HG03442 (cell line): Measurements from ENCODE around the gene KANK3.

Experiments
- ATAC-seq: cut with Tn5 transposase; IDR thresholded peaks from one replicate; pipeline ENCODE4 v1.9.1; 2021; ENCODE audit warnings: mild to moderate bottlenecking, moderate library complexity; ENCODE audit not compliant: unreplicated experiment

KANK3 gene

DNA sequence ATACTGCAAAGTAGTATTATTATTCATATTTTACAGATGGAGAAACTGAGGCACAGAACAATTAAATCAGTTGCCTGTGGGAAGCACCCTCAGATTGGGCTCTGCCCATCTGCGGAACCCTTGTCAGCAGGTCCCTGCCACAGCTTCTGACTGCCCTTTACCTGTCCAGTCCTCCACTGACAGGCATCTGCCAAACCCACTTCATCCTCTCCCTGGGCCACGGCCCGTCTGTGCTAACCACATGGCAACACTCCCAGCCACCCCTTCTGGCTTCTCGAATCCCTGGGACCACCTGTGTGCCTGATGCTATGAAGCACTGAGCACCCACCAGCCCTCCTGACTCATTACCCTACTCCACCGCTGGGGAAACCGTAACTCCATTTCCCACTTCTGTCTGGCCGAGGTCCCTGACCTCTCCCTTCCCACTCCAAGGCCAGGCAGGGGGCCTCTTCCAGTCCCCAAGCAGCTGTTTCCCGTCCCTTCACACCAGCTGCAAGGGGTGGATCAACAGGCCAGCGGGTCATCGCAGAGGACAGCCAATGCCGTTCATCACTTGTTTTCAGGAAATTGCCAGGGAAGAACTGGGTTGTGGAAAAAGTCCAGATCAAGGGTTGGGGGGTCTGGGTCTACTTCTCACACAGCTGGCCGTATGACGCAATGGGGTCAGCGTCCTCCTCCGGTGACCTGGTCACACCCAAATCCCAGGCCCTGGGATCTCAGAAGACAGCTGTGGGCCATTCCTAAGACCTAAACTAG, 2.5 kb downstream of the KANK3 start:
- no peak for ATAC-seq

DNA sequence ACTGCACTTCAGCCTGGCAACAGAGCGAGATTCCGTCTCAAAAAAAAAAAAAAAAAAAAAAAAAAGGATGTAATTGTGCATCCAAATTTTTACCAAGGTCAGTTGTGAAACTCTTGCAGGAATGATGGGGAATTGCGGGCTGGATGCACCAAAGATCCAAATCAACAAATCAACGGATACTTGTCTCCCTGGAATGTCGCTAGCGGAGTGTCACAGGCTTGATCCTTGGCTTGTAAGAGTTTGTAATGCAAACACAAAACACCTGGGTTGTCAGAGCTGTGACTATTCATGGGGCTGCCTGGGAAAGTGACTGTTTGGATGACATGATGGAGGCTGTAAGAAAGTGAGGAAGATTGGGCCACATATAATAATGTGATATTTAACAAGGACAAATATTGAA, 4.2 kb downstream of the KANK3 start:
- no peak for ATAC-seq

DNA sequence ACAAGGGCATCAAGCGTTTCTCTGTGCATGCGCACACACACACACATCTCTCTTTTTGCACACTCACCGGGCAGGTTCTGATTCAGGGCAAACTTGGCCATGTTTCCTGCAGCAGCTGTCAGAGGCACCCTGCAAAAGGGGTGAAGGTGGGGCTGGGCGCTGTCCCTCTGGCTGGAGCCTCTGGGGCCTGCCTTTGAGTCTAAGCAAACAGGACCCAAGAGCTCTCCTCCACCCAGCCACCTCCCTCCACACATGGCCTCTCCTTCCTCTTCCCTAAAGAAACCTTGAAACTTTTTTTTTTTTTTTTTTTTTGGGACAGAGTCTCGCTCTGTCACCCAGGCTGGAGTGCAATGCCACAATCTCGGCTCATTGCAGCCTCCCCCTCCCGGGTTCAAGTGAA, 5.3 kb downstream of the KANK3 start:
- ATAC-seq: no peak

DNA sequence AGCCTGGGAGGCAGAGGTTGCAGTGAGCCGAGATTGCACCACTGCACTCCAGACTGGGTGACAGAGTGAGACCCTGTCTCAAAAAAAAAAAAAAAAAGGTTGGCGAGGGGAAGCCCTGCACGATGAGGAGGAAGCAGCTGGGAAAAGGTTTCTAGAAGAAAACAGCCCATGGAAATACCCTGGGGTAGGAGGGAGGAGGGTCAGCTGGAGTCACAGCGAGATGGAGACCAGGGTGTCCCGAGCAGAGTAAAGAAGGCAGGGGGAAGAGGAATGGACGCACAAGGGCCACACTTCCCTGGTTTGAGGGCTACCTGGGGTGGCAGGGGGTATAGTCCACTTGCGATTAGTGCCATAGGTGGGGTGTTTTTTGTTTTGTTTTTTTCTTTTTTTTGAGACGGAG, 6.4 kb downstream of the KANK3 start:
- ATAC-seq: no peak

DNA sequence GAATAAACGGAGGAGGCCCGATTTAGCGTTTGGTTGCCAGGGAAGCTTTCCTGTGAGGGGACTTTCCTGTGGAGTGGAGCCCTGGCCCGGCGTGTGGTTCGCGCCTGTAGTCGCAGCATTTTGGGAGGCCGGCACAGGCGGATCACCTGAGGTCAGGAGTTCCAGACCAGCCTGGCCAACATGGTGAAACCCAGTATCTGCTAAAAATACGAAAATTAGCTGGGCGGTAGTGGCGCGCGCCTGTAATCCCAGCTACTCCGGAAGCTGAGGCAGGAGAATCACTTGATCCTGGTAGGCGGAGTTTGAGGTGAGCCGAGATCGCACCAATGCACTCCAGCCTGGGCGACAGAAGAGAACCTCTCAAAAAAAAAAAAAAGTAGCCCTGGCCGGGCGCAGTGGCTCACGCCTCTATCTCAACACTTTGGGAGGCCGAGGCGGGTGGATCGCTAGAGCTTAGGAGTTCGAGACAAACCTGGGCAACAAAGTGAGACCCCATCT, 6.9 kb downstream of the KANK3 start:
- ATAC-seq: no peak

DNA sequence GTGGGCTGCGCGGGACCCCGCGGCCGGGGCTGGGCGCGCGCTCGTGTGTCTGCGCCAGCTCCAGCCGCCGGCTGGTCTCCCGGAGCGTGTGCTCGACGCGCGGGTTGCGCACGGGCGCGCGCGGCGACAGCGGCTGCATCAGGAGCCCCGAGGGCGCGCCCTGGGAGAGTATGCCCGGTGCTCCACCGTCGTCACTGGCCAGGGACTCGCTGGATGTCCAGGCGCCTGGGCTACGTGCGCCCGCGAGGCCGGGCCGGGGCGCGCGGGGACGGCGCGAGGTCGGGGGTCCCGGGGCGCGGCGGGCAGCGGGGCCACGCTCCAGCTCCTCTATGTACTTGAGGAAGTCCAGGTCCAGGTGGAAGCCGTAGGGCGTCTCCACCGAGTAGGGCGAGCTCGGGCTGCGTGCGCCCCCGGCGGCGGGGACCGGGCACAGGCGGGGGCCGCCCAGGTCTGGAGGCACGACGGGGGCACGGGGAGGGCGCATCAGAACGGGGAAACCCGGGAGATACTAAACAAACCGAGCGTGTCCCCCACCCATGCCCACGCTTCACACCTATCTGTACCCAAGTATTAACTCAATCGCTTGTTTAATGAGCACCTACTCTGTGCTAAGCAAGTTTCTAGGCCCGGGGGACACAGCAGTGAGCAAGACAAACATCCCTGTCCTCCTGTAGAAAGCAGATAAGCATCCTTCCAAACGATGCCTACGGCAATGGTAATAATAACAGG, 7.6 kb downstream of the KANK3 start:
- ATAC-seq: no peak

DNA sequence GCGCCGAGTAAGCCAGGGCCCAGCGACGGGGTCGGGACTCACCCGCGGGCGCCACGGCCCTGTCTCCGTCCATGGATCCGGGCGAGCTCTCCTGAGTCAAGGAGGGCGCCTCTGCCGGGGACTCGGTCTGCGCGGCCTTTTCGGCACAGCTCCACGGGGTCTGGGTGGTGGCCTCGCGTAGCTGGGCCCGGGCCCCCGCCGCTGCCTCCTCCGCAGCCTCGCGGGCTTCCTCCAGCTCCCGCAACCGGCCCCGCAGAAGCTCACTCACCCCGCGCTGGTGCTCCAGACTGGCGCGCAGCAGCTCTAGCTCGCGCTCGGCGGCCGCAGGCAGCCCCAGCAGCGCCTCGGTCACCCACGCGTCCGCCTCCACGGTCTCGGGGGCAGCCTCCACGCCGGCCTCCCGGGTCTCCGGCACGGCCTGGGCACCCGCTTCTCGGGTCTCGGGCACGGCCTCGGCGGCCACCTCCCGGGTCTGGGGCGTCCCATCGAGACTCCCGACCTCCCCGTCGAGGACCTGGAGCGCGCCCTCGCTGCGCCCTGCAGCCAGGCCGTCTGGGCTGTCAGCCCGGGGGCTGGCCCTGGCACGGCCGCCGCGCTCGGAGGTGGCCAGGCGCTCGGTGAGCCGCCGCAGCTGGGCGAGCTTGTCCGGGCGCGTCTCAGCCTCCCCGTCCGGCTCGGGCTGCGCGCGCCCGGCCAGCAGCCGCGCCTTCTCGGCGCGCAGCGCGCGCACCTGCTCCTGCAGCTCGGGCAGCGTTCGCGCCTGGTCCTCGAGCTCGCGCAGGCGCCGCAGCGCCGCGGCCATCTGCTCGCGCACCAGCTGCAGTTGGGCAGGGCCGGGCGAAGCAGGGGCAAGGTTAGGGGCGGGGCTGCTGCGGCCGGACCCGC, 8.4 kb downstream of the KANK3 start:
- no peak for ATAC-seq

DNA sequence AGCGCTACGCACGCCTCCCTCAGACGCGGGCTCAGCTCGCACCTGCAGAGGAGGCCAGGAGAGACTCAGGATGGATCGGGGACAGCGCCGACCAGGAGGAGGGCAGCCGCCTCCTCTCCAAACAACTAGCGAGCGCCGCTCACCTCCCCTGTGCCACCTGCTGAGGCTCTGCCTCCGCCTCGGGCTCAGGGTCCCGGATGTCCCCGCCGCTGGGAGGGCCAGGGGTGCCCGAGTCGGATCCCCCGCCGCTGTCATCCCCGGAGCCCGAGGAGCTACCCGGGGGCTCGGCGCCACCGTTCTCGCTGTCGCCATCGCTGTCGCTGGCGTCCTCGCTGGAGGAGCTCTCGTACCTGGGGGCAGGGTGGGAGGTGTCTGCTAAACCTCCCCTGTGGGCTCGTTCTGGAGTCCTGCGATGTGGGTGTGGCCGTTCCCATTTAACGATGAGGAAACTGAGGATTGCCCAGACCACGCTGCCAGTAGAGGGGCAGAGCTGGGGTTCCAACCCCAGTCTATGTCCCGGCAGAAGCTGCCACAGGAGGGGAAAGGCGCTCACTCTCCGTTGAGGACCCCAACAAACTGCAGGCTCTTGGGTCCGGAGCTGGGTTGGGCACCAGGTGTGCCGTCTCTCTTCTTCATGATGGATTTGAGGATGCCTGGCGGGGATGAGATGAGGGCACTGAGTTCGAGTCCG, 9.2 kb downstream of the KANK3 start:
- ATAC-seq: no peak

DNA sequence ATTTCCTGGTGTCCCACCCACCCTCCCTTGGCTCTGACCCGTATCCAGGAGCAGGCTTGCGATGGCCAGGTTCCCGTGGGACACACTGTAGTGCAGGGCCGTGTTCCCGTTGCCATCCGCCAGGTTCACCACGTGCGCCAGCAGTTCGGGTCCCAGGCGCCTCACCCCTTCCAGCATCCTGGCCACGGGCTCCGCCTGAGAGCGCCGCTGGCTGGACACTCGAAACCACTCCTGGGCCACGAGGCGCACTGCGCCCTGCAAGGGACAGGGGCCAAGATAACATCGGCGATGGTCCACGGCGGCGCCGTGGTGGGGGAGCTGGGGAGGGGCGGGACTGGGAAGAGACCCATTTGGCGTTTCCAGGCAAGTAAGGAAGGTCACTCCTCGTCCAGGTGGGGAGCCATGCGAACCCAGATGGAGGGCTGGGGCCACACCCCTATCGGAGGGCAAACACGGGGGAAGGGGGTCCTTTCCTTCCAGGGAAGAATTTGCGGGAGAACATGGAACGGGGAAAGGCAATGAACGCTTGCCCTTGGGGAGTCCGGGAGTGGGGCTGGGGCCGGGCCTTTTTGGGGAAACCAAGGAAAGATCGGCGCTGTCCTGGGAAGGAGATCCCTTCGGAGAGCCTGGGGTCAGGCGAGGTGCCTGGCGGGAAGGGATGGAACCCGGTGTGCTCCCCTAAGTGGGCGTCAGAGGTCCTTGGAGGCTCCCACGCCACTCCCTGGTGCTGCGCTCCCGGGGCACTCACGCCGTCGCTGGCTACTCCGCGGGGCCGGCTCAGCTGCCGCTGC, 9.9 kb downstream of the KANK3 start:
- no peak for ATAC-seq

DNA sequence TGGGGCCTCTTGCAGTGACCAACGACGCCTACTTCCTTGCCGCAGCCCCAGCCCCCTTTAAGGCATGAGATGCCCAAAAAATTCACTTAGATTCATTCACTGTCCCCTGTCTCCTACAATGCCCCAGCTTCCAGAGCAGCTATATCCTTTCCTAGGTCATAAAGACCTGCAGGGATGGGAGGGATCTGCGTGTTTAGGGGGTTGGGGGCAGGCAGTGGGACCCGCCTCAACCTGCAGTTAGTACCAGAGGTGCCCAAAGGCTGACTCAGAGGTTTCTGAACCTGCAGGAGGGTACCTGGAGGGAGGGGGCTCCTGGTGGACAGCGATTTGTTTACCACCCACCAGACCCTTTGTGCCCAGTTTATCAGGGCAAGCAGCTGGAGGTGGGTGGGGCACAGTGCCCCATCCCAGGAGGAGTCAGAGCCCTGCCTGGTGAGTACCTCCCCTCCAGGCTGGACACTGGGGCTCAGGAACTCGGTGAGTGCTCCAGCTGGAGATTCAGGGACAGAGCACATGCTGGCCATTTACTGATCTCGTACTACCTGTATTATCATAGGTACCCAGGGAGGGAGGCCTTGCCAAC, 11.7 kb downstream of the KANK3 start:
- no peak for ATAC-seq

DNA sequence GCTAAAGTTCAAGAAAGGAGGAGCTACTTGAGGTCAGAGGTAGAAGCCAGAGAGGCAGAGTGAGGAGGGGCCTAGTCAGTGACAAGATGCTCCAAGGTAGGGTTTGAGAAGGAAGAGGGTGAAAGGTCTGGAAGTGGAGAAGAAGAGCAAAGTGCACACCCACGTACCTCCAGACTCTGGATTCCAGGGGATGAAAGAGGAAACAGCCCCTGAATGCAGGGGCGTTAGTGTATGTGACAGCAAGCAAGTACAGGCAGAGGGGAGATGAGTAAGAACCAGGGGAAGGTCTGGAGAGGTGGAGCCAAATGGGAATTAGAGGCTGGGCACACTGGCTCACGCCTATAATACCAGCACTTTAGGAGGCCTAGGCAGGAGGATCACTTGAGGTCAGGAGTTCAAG, 13.1 kb downstream of the KANK3 start:
- ATAC-seq: no peak

DNA sequence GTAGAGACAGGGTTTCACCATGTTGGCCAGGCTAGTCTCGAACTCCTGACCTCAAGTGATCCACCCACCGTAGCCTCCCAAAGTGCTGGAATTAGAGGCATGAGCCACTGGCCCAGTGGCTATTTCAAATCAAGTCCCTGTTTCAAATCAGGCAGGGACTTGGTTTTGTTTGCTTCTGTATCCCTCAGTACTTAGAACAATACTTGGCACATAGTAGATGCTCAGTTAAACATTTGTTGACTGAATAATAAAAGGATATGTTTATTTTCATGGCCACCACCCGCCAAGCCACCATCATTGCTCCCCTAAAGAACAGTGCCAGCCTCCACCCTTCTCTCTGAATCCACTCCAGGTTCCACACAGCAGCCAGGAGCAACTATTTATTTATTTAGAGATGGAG, 17.6 kb downstream of the KANK3 start:
- ATAC-seq: no peak

DNA sequence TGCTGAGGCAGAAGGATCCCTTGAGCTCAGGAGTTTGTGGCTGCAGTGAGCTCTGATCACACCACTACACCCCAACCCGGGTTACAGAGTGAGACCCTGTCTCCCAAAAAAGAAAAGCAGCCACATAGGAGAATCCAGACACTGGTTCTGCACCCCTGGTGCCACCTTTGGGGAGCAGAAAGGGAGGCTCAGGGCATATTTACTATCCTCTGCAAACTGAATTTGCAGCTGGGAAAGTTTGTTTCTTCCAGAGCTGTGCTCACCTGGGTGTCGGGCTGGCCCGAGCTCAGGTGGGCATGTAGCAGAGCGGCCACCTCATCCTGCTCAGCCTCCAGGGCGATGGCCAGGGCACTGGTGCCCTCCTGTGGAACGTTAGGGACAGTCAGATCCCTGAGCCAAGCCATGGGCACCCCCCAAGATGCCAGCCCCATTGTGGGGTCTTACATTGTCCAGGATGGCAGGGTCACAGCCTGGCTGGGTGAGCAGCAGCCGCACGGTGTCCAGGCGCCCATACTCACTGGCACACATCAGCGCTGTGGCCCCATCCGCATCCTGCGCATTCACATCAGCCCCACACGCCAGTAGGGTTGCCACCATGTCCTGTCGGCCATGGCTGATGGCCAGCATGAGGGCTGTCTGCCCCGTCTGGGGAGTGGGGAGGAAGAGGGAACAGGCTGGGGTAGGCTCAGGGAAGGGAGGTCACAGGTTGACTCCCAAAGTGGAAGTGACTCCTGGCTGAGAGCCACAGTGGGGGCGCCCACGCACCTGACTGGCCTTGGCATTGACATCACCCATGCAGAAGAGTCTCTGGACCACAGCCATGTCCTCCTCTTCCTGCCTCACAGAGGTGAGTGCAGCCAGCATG, 18.6 kb downstream of the KANK3 start:
- ATAC-seq: no peak

DNA sequence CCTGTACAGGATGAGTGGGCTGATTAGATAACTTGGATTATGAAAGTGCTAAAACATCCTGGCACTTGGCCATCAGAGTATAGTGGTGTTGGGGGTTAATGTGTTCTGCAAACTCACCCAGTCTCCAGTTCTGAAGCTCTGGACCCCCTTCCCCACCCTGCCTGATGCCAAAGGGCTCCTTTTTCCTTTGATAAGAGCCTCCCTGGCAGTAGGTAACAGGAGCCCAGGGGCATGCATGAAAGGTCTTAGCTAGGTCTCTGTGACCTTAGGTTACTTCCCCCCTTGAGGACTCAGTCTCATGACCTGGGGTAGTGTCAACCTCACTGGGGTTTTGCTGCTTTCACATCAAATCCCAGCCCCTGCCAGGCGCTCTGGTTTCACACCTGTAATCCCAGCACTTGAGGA, 19.3 kb downstream of the KANK3 start:
- ATAC-seq: no peak

DNA sequence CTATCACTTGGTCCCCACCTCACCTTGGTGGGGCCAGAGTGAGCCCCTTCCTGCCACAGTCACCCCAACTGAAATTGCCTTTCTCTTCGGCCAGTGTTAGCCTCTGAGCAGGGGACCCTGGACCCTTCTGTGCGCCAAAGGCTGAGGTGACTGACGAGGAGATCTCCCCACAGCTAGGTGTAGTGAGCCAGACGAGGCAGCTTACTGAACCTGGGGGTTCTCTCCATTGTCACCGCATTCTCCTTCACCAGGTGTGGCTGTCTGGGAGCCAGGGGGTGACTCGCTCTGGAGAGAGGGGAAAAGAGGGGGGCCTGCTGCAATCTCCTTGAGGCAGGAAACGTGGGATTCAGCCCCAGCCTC, 20.4 kb downstream of the KANK3 start:
- ATAC-seq: no peak

DNA sequence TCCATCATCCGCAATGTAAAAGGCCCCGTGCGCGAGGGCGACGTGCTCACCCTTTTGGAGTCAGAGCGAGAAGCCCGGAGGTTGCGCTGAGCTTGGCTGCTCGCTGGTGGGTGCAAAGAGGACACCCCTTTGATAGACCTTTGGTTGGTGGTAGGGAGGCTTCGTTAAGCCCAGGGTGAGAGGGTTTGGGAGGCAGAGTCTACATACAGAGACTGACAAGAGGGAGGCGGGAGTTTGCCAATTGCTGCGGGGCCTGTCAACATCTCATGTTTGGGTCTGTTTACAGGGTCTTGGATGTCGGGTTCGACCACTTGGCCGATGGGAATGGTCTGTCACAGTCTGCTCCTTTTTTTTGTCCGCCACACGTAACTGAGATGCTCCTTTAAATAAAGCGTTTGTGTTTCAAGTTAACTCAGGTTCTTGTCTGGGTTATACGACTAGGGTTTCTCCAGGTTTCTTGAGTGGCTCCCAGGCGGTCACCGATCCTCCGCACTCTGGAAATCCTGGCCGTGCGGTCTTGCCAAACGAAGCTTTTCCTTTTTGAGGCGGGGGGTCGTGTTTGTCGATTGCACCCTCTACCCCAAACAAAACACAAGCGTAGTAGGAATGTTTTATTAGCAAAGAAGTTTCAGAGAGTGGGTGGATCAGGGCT, 20.9 kb downstream of the KANK3 start:
- no peak for ATAC-seq

DNA sequence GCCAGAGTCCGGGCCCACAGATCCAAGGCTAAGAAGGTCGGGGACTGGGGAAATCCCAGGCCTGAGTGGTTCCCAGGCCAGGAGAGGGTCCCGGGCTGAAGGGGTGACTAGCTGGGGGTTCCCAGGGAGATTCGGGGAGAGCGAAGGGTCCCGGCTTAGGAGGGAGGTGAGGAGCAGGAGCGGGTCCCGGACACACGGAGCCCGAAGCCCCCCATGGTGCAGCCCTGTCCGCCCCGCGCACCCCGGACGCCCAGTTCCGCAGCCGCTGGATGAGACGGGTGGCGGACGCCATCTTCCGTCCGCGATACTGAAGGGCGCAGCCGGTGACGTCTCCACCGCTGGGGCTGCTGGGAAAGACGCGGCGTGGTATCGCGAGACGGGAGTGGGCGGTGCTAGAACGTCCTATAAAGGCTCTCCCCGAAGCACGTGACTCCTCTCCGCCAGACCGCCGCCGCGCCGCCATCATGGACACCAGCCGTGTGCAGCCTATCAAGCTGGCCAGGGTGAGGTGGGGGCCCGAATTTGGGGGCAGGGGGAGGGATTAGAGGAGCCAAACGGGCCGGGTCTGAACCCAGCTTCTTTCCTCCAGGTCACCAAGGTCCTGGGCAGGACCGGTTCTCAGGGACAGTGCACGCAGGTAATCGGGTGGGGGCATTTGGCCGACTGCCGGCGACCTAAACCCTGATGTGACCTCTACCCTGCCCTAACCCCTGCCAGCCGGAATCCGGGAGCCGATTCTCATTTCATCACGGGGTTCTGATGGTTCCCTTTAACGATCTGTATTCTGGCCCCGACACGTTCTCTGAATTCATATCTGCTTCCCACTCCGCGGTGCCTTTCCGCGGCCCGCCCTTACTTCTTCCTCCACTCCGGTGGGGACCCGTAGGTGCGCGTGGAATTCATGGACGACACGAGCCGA, 21.7 kb downstream of the KANK3 start, which contains the start of the genes NDUFA7 and RPS28:
TSS of gene NDUFA7 (minus strand) at position 309 of the 919 bp plus-strand sequence. CDS start at position 292, 17 bp downstream.
TSS of gene RPS28 (plus strand) at position 430 of the 919 bp plus-strand sequence. CDS start at position 465, 35 bp downstream.
- peak; percentile 90 for ATAC-seq
